ENCODE results near the gene TMEM205.

GRCh38 chr19:11380653-11381537, 34.8 kb upstream of the TMEM205 start:
- no peak for TF ChIP-seq EZH2phosphoT487 (IDR thresholded peaks at IDR 0.05; ENCODE audit: insufficient read depth, low read depth)
- TF ChIP-seq EZH2 (IDR thresholded peaks at IDR 0.05; ENCODE audit: insufficient read depth, poor library complexity, severe bottlenecking): no peak
